ENCODE measurements around the gene GALE. TPM values are rescaled to one million over a fixed set of nuclear protein-coding genes. Genes with fewer than 3 reads are reported as not detected.

Gene GALE
- polyA plus RNA-seq, 2 of the 4 experiments (the other 2 are of a cell fraction), result 38.9 to 46.9 TPM

GRCh38 chr1:23825762-23826522 is 25.4 kb upstream of the GALE start:
- DNase-seq (ENCODE audit: low read depth in 1 of 2, low spot score in 1 of 2) (no peak), FAIRE-seq (no peak), ATAC-seq (no peak)
- Histone ChIP-seq H3K4me3 (peak overlapping the region; percentile 80), H3K27ac (peak overlapping the region; percentile 85 to 100), H3K9me3 (no peaks in the 10 kb centered on the region), H3K4me2 (peak overlapping the region; percentile 82), H3K4me1 (no peaks in the 10 kb centered on the region; the same call in 1 of the 3 replicates)
- ChIA-PET CTCF (interaction anchor here (0.6 to 8.4 kb wide), 2 partner anchors 16 to 91 kb away, joined by 3 to 57 read pairs; no protein-coding TSS in a partner anchor), POLR2A (interaction anchor here (0.6 to 1.6 kb wide), 6 partner anchors 9 to 341 kb away, joined by 3 to 9 read pairs (median 4); partner anchors contain the start of gene PITHD1)
- TF ChIP-seq PHF8 (IDR thresholded peaks at IDR 0.05; ENCODE audit: borderline replicate concordance, low read depth) (no peak), RNF2 (IDR thresholded peaks at IDR 0.05; ENCODE audit: borderline replicate concordance, low read depth) (no peak), MAZ (IDR thresholded peaks at IDR 0.05; ENCODE audit: borderline replicate concordance, low read depth, low read length) (no peak), POLR2A (IDR thresholded peaks at IDR 0.05; ENCODE audit: low read length) (no peak), RCOR1 (IDR thresholded peaks at IDR 0.05; ENCODE audit: low read depth, low read length) (no peak), HDAC2 (IDR thresholded peaks at IDR 0.05) (no peak), CEBPB (IDR thresholded peaks at IDR 0.05) (no peak), POLR2AphosphoS2 (conservative IDR thresholded peaks at IDR 0.05; ENCODE audit: low read length) (no peak)
- TF ChIP-seq, protein P1, sequence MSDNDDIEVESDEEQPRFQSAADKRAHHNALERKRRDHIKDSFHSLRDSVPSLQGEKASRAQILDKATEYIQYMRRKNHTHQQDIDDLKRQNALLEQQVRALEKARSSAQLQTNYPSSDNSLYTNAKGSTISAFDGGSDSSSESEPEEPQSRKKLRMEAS (IDR thresholded peaks at IDR 0.05), result no peak
- TF ChIP-seq, protein P2, sequence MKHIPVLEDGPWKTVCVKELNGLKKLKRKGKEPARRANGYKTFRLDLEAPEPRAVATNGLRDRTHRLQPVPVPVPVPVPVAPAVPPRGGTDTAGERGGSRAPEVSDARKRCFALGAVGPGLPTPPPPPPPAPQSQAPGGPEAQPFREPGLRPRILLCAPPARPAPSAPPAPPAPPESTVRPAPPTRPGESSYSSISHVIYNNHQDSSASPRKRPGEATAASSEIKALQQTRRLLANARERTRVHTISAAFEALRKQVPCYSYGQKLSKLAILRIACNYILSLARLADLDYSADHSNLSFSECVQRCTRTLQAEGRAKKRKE (CRISPR knock-in tag; IDR thresholded peaks at IDR 0.05; ENCODE audit: low read depth), result no peak
- WGBS (ENCODE audit: missing lambda C conversion rate), result 62% methylated on average over 24 of the region's 24 CpGs

DNA sequence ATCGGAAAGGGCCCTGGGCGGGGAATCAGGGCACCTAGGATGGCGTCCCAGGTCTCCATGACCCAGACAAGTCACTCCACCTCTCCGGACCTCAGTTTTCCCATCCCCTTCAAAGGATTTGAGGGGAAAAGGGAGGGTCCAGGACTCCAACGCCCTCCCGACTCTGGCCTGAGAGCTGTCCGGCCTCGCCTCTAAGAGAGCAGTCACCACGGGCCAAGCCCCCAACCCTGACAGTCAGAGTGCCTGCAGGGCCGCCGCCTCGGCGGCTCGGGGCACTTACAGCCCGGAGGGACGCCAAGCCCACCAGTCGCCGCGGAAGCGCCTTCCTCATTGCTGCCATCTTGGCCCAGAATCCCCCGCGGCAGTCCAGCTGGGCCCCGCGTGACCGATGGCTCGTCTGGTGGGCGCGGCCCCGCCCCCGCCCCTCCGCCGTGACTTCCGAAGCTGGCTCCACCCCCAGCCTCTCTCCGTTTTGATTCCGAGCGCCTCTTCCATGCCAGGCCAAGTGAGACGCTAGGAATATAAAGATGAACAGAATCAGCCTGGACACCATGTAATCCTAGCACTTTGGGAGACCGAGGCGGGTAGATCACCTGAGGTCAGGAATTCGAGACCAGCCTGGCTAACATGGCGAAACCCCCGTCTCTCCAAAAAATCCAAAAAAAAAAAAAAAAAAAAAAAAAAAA is 24.7 kb upstream of the GALE start, which contains the start of gene HMGCL:
Gene HMGCL (minus strand): TSS at position 354 of the 686 bp plus-strand sequence. CDS start 14 bp downstream, at position 340.
- H3K4me3 ChIP-seq, result peak within 1 kb of the TSS; percentile 80
- H3K27ac ChIP-seq, result peak within 1 kb of the TSS; percentile 85 to 100
- H3K4me2 ChIP-seq, result peak within 1 kb of the TSS; percentile 82
- DNase-seq (ENCODE audit: low read depth in 1 of 2, low spot score in 1 of 2) (peak; percentile 83), ATAC-seq (peak; percentile 96 to 98), FAIRE-seq (no peak)
- POLR2A ChIA-PET, result interaction anchor here (0.6 to 1.6 kb wide), 6 partner anchors 9 to 342 kb away, joined by 3 to 9 read pairs (median 4); partner anchors contain the start of gene PITHD1
- H3K9me3 ChIP-seq, result no peaks in the 10 kb centered on the region
- no peaks in the 10 kb centered on the region; the same call in 1 of the 3 replicates for H3K4me1 ChIP-seq
- CTCF ChIA-PET, result interaction anchor here (0.6 to 8.4 kb wide), 3 partner anchors 16 to 91 kb away, joined by 3 to 57 read pairs (median 6); no protein-coding TSS in a partner anchor
- TF ChIP-seq CEBPB (IDR thresholded peaks at IDR 0.05), result no peak
- TF ChIP-seq SMC3 (IDR thresholded peaks at IDR 0.05), result no peak
- TF ChIP-seq RCOR1 (IDR thresholded peaks at IDR 0.05; ENCODE audit: low read depth, low read length), result no peak
- TF ChIP-seq NFE2L2 (conservative IDR thresholded peaks at IDR 0.05; ENCODE audit: low read length), result no peak
- no peak for TF ChIP-seq RFX5 (IDR thresholded peaks at IDR 0.05)
- TF ChIP-seq, protein P3, sequence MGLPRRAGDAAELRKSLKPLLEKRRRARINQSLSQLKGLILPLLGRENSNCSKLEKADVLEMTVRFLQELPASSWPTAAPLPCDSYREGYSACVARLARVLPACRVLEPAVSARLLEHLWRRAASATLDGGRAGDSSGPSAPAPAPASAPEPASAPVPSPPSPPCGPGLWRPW (IDR thresholded peaks at IDR 0.05), result no peak
- TF ChIP-seq PHF8 (IDR thresholded peaks at IDR 0.05; ENCODE audit: borderline replicate concordance, low read depth), result peak; percentile 81; the same call in 1 of the 2 replicates
- peak; percentile 84 for TF ChIP-seq POLR2A (IDR thresholded peaks at IDR 0.05; ENCODE audit: low read length)
- peak; percentile 94 for TF ChIP-seq KDM5A (IDR thresholded peaks at IDR 0.05)
- TF ChIP-seq, protein P4, sequence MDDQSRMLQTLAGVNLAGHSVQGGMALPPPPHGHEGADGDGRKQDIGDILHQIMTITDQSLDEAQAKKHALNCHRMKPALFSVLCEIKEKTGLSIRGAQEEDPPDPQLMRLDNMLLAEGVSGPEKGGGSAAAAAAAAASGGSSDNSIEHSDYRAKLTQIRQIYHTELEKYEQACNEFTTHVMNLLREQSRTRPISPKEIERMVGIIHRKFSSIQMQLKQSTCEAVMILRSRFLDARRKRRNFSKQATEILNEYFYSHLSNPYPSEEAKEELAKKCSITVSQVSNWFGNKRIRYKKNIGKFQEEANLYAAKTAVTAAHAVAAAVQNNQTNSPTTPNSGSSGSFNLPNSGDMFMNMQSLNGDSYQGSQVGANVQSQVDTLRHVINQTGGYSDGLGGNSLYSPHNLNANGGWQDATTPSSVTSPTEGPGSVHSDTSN (IDR thresholded peaks at IDR 0.05), result peak; percentile 84
- TF ChIP-seq, protein P5, sequence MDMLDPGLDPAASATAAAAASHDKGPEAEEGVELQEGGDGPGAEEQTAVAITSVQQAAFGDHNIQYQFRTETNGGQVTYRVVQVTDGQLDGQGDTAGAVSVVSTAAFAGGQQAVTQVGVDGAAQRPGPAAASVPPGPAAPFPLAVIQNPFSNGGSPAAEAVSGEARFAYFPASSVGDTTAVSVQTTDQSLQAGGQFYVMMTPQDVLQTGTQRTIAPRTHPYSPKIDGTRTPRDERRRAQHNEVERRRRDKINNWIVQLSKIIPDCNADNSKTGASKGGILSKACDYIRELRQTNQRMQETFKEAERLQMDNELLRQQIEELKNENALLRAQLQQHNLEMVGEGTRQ (IDR thresholded peaks at IDR 0.05), result peak; percentile 75
- peak in 1 of 2 experiments; percentile 86; a peak in 3 of 5 replicates for TF ChIP-seq JUN (IDR thresholded peaks at IDR 0.05)
- TF ChIP-seq FOSL2 (IDR thresholded peaks at IDR 0.05), result no peak
- TF ChIP-seq FOSL2 (CRISPR knock-in tag; IDR thresholded peaks at IDR 0.05), result no peak
- no peak for TF ChIP-seq JUNB (IDR thresholded peaks at IDR 0.05)
- TF ChIP-seq BCL3 (IDR thresholded peaks at IDR 0.05), result 0 out of 3 replicates have a peak, but pooled peaks have one; percentile 33
- TF ChIP-seq, protein P1 (IDR thresholded peaks at IDR 0.05), result peak; percentile 70; the same call in 1 of the 2 replicates
- 3% methylated on average over 13 of the region's 42 CpGs for WGBS (ENCODE audit: missing lambda C conversion rate)
